ENCODE data around the gene NFKBIE.
A peak's percentile ranks its signal among the peaks of the same experiment; 100 is the strongest.

The NFKBIE gene

DNA sequence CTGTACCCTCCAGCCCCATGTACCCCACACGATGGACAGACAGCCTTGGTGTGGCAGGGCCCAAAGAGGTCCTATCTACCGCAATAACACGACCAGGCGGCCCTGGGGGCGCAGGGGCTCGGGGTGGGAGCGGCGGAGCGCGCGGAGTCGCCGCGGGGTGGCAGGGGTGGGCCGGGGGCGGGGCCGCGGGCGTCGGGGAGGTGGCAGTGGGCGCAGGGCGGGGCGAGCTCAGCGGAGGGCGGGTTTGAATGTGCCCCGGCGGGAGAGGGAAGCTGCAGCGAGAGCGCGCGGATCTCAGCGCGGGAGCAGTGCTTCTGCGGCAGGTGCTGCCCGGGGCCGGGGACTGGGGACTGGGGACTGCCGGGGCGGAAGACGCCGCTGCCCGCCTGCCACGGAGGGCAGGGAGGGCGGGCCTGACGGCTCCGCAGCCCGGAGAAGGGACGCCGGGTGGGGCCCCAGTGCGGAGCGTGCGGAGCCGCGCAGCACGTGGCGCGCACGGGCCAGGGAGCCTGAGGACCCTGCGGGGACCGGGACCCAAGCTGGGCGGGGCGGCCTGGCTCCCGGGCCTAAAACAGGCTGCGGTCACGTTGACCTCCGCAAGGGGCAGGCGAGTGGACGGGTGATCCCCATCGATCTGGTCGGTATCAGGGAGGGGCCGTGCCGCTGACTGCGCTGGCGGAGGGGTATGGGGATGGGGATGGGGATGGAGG is 41.9 kb downstream of the NFKBIE start, which contains the start of gene SLC29A1:
Gene SLC29A1, plus strand, starts transcription at position 277 of the 710 bp plus-strand sequence. CDS start 3,719 bp downstream, outside the sequence.
- DNase-seq (ENCODE audit: low read depth in 1 of 2, low spot score in 1 of 2), result peak; percentile 77 to 88
- Histone ChIP-seq H3K4me3 (replicated peaks; ENCODE audit: insufficient read depth, low read length) (peak within 1 kb of the TSS; percentile 78), H3K27me3 (ENCODE audit: insufficient read depth, poor library complexity, severe bottlenecking) (no peaks in the 10 kb centered on the region), H3K27ac (replicated peaks) (peak within 1 kb of the TSS; percentile 86)
- TF ChIP-seq, protein P1, sequence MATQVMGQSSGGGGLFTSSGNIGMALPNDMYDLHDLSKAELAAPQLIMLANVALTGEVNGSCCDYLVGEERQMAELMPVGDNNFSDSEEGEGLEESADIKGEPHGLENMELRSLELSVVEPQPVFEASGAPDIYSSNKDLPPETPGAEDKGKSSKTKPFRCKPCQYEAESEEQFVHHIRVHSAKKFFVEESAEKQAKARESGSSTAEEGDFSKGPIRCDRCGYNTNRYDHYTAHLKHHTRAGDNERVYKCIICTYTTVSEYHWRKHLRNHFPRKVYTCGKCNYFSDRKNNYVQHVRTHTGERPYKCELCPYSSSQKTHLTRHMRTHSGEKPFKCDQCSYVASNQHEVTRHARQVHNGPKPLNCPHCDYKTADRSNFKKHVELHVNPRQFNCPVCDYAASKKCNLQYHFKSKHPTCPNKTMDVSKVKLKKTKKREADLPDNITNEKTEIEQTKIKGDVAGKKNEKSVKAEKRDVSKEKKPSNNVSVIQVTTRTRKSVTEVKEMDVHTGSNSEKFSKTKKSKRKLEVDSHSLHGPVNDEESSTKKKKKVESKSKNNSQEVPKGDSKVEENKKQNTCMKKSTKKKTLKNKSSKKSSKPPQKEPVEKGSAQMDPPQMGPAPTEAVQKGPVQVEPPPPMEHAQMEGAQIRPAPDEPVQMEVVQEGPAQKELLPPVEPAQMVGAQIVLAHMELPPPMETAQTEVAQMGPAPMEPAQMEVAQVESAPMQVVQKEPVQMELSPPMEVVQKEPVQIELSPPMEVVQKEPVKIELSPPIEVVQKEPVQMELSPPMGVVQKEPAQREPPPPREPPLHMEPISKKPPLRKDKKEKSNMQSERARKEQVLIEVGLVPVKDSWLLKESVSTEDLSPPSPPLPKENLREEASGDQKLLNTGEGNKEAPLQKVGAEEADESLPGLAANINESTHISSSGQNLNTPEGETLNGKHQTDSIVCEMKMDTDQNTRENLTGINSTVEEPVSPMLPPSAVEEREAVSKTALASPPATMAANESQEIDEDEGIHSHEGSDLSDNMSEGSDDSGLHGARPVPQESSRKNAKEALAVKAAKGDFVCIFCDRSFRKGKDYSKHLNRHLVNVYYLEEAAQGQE (IDR thresholded peaks at IDR 0.05; ENCODE audit: insufficient replicate concordance, low read depth), result no peak
- TF ChIP-seq POLR2AphosphoS5 (IDR thresholded peaks at IDR 0.05; ENCODE audit: low read depth), result peak; percentile 90

DNA sequence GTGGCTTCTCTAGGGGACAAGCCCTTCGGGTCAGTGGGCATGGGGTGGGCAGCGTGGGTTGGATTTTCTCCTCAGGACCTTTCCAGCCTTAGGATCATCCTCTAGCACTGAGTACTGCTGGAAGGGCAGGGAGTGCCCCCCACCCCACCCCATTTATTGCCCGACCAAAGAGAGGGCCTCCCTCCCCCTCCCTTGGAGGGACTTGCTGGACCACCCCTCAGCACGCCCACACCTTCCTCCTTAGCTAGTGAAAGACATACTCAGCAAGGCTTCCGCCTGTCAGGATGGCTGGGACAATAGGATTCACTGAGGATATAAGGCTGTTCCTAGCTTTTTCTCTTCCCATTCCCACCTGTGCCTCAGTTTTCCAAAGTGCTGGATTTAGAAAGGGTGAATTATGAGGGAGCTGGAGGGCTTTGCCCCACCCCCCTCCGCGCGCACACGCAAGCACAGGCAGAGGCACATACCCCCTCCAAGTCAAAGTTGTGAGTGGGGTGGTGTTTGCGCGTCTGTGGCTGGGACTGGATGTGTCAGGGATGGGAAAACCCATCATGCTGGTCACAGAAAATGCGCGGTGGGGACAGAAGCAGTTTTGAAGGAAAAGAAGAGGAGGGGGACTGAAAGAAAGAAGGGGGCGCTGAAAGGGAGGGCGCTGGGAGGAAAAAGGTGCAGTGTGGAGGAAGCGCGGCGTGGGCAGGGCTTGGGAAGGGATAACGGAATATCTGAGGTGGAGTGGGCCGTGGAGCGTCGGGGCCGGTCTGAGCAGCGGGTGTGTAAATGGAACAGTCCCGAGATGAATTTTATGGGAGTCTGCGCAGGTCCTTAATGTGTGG is 42.6 kb downstream of the NFKBIE start:
- no peak for DNase-seq (ENCODE audit: low read depth in 1 of 2, low spot score in 1 of 2)
- TF ChIP-seq, protein P2, sequence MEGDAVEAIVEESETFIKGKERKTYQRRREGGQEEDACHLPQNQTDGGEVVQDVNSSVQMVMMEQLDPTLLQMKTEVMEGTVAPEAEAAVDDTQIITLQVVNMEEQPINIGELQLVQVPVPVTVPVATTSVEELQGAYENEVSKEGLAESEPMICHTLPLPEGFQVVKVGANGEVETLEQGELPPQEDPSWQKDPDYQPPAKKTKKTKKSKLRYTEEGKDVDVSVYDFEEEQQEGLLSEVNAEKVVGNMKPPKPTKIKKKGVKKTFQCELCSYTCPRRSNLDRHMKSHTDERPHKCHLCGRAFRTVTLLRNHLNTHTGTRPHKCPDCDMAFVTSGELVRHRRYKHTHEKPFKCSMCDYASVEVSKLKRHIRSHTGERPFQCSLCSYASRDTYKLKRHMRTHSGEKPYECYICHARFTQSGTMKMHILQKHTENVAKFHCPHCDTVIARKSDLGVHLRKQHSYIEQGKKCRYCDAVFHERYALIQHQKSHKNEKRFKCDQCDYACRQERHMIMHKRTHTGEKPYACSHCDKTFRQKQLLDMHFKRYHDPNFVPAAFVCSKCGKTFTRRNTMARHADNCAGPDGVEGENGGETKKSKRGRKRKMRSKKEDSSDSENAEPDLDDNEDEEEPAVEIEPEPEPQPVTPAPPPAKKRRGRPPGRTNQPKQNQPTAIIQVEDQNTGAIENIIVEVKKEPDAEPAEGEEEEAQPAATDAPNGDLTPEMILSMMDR (IDR thresholded peaks at IDR 0.05; ENCODE audit: insufficient read depth, low read length), result no peak
- TF ChIP-seq SPI1 (IDR thresholded peaks at IDR 0.05; ENCODE audit: borderline replicate concordance, low read depth) (no peak), GABPA (IDR thresholded peaks at IDR 0.05; ENCODE audit: low read depth) (no peak), POLR2AphosphoS5 (IDR thresholded peaks at IDR 0.05; ENCODE audit: low read depth) (no peak)
- TF ChIP-seq, protein P1 (IDR thresholded peaks at IDR 0.05; ENCODE audit: insufficient replicate concordance, low read depth), result no peak
- Histone ChIP-seq H3K27ac (replicated peaks) (peak overlapping the region; percentile 86; the same call in 1 of the 2 replicates), H3K27me3 (ENCODE audit: insufficient read depth, poor library complexity, severe bottlenecking) (no peaks in the 10 kb centered on the region), H3K4me3 (replicated peaks; ENCODE audit: insufficient read depth, low read length) (peak overlapping the region; percentile 78)

DNA sequence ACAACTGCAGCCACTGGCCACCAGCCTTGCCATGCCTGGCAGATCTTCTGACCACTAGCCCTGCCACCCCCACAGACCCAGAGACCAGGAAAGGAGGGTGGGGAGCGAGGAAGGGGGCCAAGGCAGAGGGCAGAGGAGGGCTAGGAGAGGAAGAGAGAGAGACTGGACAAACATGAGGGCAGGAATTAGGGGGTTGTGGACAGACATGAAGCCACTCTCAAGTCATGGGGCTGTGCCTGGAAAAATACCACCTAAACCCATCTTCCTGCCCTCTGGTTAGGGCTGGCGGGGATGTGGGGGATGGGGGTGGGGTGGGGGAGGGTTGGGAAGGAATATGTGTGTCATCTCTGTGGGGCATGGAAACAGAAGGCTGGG is 43.4 kb downstream of the NFKBIE start:
- DNase-seq (ENCODE audit: low read depth in 1 of 2, low spot score in 1 of 2), result no peak
- no peak for TF ChIP-seq SPI1 (IDR thresholded peaks at IDR 0.05; ENCODE audit: borderline replicate concordance, low read depth)
- TF ChIP-seq, protein P1 (IDR thresholded peaks at IDR 0.05; ENCODE audit: insufficient replicate concordance, low read depth), result no peak
- TF ChIP-seq POLR2AphosphoS5 (IDR thresholded peaks at IDR 0.05; ENCODE audit: low read depth), result no peak
- TF ChIP-seq, protein P2 (IDR thresholded peaks at IDR 0.05; ENCODE audit: insufficient read depth, low read length), result no peak
- TF ChIP-seq GABPA (IDR thresholded peaks at IDR 0.05; ENCODE audit: low read depth), result no peak
- Histone ChIP-seq H3K4me3 (replicated peaks; ENCODE audit: insufficient read depth, low read length) (no peak overlapping the region), H3K27me3 (ENCODE audit: insufficient read depth, poor library complexity, severe bottlenecking) (no peaks in the 10 kb centered on the region), H3K27ac (replicated peaks) (no peak overlapping the region)

All from HL-60 (cell line).